Fibroblast of lung (primary cell): ENCODE measurements around the gene FLNB. TPM values are rescaled to one million over a fixed set of nuclear protein-coding genes. Genes with fewer than 3 reads are reported as not detected.

Experiments used
- DNase-seq, 2 donors: peaks; one replicate each; pipeline versions ENCODE4 v3.0.0 to v3.0.0-alpha.2; 2010; ENCODE audit warnings: low read depth in 2 of 2
- H2AFZ ChIP-seq: 2 replicates; pipeline ENCODE4 v1.5.1; 2012; ENCODE audit warnings: low read length, control low read depth, inconsistent platforms
- H3K27ac ChIP-seq: 2 replicates; pipeline ENCODE4 v1.5.1; 2011; ENCODE audit warnings: low read length, control low read depth; ENCODE audit not compliant: insufficient read depth
- H3K27me3 ChIP-seq: 2 replicates; pipeline ENCODE4 v1.5.1; 2011; ENCODE audit warnings: mild to moderate bottlenecking, low read length; ENCODE audit not compliant: control insufficient read depth, insufficient read depth
- H3K36me3 ChIP-seq: 2 replicates; pipeline ENCODE4 v1.5.1; 2011; ENCODE audit warnings: low read length; ENCODE audit not compliant: control insufficient read depth, insufficient read depth
- H3K4me1 ChIP-seq: 2 replicates; pipeline ENCODE4 v1.5.1; 2011; ENCODE audit warnings: low read length; ENCODE audit not compliant: control insufficient read depth, insufficient read depth; ENCODE audit errors: extremely low read depth
- H3K4me2 ChIP-seq: 2 replicates; pipeline ENCODE4 v1.5.1; 2011; ENCODE audit warnings: low read length, control low read depth; ENCODE audit not compliant: insufficient read depth; ENCODE audit errors: extremely low read depth
- H3K4me3 ChIP-seq, 4 experiments: fragments of 200-600 bp in 1 of 4; sonication (generic) in 1 of 4; replicated peaks in 1 of 4; 2 replicates each; pipeline ENCODE4 v1.5.1; 2011 to 2016; ENCODE audit warnings: low read length in 4 of 4, low read depth in 3 of 4, mild to moderate bottlenecking in 3 of 4, control low read depth in 2 of 4, inconsistent platforms in 1 of 4, mixed read lengths in 1 of 4; ENCODE audit not compliant: insufficient read depth in 1 of 4; ENCODE audit errors: control extremely low read depth in 1 of 4
- H3K79me2 ChIP-seq: 2 replicates; pipeline ENCODE4 v1.5.1; 2012; ENCODE audit warnings: mild to moderate bottlenecking, low read length, inconsistent platforms; ENCODE audit not compliant: control insufficient read depth, insufficient read depth
- H3K9ac ChIP-seq: 2 replicates; pipeline ENCODE4 v1.5.1; 2011; ENCODE audit warnings: mild to moderate bottlenecking, low read length, control low read depth; ENCODE audit not compliant: insufficient read depth
- H3K9me3 ChIP-seq: 2 replicates; pipeline ENCODE4 v1.5.1; 2012; ENCODE audit warnings: low read depth, low read length; ENCODE audit not compliant: control insufficient read depth, insufficient read depth
- H4K20me1 ChIP-seq: 2 replicates; pipeline ENCODE4 v1.5.1; 2011; ENCODE audit warnings: low read length; ENCODE audit not compliant: control insufficient read depth, insufficient read depth; ENCODE audit errors: extremely low read depth
- CTCF ChIP-seq, 2 donors: IDR thresholded peaks in 1 of 2; conservative IDR thresholded peaks in 1 of 2; 1 replicate in 1 of 2; 2 replicates in 1 of 2; pipeline ENCODE4 v1.5.1; 2011 to 2012; ENCODE audit warnings: low read length in 2 of 2, control low read depth in 1 of 2, inconsistent platforms in 1 of 2, low read depth in 1 of 2, mild to moderate bottlenecking in 1 of 2
- EZH2 ChIP-seq: IDR thresholded peaks from 2 replicates; pipeline ENCODE4 v1.5.1; 2012; ENCODE audit warnings: low read length, control low read depth, mild to moderate bottlenecking; ENCODE audit errors: missing control alignments
- polyA plus RNA-seq, 2 donors: library from polyadenylated mRNA; depleted of rRNA in 1 of 2; stranded (reverse) in 1 of 2; unstranded in 1 of 2; fragments of >200 nt; gene quantifications; 2 replicates each; pipeline ENCODE4 v1.2.1, GENCODE V29; 2011 to 2012; ENCODE audit warnings: missing spikeins in 1 of 2
- total RNA-seq: library from RNA; depleted of rRNA; stranded (reverse); fragments of >200 nt; gene quantifications from 2 replicates; pipeline ENCODE4 v1.2.1, GENCODE V29; 2014

FLNB gene
- total and polyA plus RNA-seq, 2 donors (not counting 1 experiment from before 2014, with no cell fraction given) = 81.7 to 105 TPM

- Histone ChIP-seq H3K9ac (no peak overlapping the region), H3K79me2 (no peaks in the 10 kb centered on the region), H3K36me3 (no peaks in the 10 kb centered on the region), H3K27ac (no peak overlapping the region), H4K20me1 (no peaks in the 10 kb centered on the region), H3K4me3 (no peak overlapping the region), H3K4me2 (no peak overlapping the region), H2AFZ (no peak overlapping the region), H3K4me1 (no peaks in the 10 kb centered on the region), H3K27me3 (peaks cover 5% of the 10 kb centered on the region), H3K9me3 (no peaks in the 10 kb centered on the region)
- DNase-seq = no peak
- TF ChIP-seq CTCF (conservative IDR thresholded peaks at IDR 0.05 in 1 of 2, IDR thresholded peaks at IDR 0.05 in 1 of 2; ENCODE audit: low read depth in 1 of 2, low read length in 2 of 2) = no peak
- TF ChIP-seq EZH2 = no peak
Observed at GRCh38 chr3:58188173-58188564, 179.9 kb downstream of the FLNB start.

GRCh38 chr3:58188921-58189451, 180.8 kb downstream of the FLNB start:
- TF ChIP-seq EZH2 (no peak), CTCF (conservative IDR thresholded peaks at IDR 0.05 in 1 of 2, IDR thresholded peaks at IDR 0.05 in 1 of 2; ENCODE audit: low read depth in 1 of 2, low read length in 2 of 2) (no peak)
- H3K79me2 ChIP-seq = no peaks in the 10 kb centered on the region
- no peak for DNase-seq

GRCh38 chr3:58189691-58190090, 181.5 kb downstream of the FLNB start:
- Histone ChIP-seq H3K4me2 (no peak overlapping the region), H3K4me1 (no peaks in the 10 kb centered on the region), H3K27me3 (no peaks in the 10 kb centered on the region), H4K20me1 (no peaks in the 10 kb centered on the region), H3K36me3 (no peaks in the 10 kb centered on the region), H3K4me3 (no peak overlapping the region), H3K9me3 (no peaks in the 10 kb centered on the region), H2AFZ (no peak overlapping the region), H3K79me2 (no peaks in the 10 kb centered on the region), H3K27ac (no peak overlapping the region), H3K9ac (no peak overlapping the region)
- no peak for DNase-seq
- TF ChIP-seq CTCF (conservative IDR thresholded peaks at IDR 0.05 in 1 of 2, IDR thresholded peaks at IDR 0.05 in 1 of 2; ENCODE audit: low read depth in 1 of 2, low read length in 2 of 2) = no peak
- TF ChIP-seq EZH2 = no peak

More at GRCh38 chr3:58188921-58189451, 180.8 kb downstream of the FLNB start:
- H3K4me1 ChIP-seq = no peaks in the 10 kb centered on the region
- no peak overlapping the region for H3K4me3 ChIP-seq
- H3K27me3 ChIP-seq = no peaks in the 10 kb centered on the region
- no peaks in the 10 kb centered on the region for H3K9me3 ChIP-seq
- H3K36me3 ChIP-seq = no peaks in the 10 kb centered on the region
- no peaks in the 10 kb centered on the region for H4K20me1 ChIP-seq
- H3K4me2 ChIP-seq = no peak overlapping the region
- H2AFZ ChIP-seq = no peak overlapping the region
- no peak overlapping the region for H3K27ac ChIP-seq
- no peak overlapping the region for H3K9ac ChIP-seq
